LNCaP clone FGC (cell line): Measurements from ENCODE around the gene OXLD1.
"Not testable (repeated sequence)": the region's sequence is repeated elsewhere in the genome, so short reads cannot be mapped to it uniquely, and the experiment has no call there.

Experiments
- DNase-seq: peaks from one replicate; pipeline ENCODE4 v3.0.0-alpha.2; 2011; ENCODE audit warnings: low read depth
- H3K4me3 ChIP-seq: 2 replicates; pipeline ENCODE4 v1.5.1; 2011; ENCODE audit warnings: mild to moderate bottlenecking, low read depth, low read length, control low read depth
- TF ChIP-seq, protein P1 (sequence below): IDR thresholded peaks from 2 replicates; pipeline ENCODE4 v1.5.1; 2012; ENCODE audit warnings: mild to moderate bottlenecking; ENCODE audit not compliant: control insufficient read depth, insufficient read depth; ENCODE audit errors: extremely low read depth

Gene OXLD1

DNA sequence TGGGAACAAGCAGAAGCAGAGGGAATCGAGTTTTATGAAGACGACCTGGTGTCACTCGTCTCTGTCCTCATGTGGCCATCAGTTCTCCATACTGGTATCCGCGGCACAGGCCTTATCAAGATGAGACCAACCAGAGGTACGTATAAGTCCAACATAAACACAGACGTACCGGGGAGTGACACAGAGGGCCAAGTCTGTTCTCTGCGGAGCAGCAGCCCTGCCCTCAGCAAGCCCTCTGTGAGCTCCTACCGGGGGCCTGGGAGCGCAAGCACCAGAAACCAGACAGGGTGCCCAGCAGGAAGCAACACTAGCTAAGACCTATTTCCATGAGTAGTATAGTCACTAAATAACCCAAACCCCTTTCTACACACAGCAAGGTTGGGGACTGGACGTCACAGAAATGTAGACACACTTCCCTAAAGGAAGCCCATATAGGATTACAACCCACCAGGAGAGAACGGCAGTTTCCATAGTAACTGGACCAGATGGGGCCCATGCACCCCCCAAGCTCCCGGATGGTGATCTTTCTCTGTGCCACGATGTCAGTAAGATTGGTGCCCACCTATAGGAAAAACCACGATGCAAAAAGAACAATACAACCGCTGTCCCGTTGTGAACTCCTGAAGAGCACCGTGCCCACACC lies 16.3 kb upstream of the OXLD1 start:
- DNase-seq = no peak

DNA sequence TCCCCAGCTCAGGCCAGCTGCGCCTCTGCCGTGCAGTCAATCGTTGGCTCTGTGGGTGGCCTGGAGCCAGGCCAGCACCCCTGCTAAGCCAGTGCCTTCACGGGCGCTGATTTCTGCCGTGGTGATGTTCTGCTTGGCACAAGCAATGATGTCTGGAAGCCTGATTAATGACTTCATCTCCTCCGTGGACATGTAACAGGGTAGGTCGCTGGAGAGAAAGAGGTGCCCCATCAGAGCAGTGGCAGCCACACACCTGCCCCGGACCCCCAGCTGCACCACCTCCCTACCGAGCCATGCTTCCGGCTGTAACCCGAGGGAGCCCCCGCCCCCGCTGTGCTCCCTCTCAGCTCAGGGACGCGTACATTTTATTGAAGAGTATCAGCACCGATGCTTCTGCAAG lies 15.3 kb upstream of the OXLD1 start:
- TF ChIP-seq, protein P1, sequence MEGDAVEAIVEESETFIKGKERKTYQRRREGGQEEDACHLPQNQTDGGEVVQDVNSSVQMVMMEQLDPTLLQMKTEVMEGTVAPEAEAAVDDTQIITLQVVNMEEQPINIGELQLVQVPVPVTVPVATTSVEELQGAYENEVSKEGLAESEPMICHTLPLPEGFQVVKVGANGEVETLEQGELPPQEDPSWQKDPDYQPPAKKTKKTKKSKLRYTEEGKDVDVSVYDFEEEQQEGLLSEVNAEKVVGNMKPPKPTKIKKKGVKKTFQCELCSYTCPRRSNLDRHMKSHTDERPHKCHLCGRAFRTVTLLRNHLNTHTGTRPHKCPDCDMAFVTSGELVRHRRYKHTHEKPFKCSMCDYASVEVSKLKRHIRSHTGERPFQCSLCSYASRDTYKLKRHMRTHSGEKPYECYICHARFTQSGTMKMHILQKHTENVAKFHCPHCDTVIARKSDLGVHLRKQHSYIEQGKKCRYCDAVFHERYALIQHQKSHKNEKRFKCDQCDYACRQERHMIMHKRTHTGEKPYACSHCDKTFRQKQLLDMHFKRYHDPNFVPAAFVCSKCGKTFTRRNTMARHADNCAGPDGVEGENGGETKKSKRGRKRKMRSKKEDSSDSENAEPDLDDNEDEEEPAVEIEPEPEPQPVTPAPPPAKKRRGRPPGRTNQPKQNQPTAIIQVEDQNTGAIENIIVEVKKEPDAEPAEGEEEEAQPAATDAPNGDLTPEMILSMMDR = no peak
- H3K4me3 ChIP-seq = no peak overlapping the region

More for the DNA sequence above, 16.3 kb upstream of the OXLD1 start:
- TF ChIP-seq, protein P1 = no peak
- peak overlapping the region; percentile 99 for H3K4me3 ChIP-seq

DNA sequence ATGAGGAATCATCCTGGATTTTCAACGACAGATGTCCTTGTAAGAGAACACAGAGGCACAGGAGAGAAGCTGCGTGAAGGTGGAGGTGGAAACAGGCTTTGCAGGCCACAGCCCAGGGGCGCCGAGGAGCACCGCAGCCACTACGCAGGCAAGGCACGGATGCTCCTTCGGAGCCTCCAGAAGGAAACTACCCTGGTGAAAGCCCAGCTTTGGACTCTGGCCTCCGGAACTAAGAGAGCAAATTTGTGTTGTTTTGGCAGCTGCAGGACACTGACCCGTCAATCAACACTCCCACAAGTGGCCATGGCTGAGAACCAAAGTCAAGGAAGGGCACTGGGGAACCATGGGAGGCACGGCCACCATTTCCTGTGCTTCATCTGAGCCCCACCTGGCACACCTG lies 13.7 kb upstream of the OXLD1 start:
- TF ChIP-seq, protein P1 = no peak
- no peak overlapping the region for H3K4me3 ChIP-seq
- no peak for DNase-seq

More for the DNA sequence above, 15.3 kb upstream of the OXLD1 start:
- no peak for DNase-seq

DNA sequence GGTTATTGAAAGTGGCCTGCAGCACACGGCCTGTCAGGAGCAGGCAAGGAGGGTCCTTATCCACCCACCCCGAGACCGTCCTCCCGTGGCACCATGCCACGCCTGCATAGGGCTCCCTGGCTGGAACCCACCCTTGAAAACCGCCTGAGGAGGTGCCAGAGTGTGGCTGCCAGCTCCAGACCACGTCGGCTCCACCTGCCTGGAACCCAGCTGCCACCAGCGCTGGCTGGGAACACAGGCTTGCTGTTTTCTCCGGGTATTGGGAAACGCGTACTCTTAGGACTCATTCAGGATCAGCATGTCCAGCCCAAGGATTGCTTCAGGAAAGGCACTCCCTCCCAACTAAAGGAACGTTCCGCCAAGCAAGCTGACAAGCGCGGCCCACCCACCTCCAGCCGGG lies 10.5 kb upstream of the OXLD1 start:
- DNase-seq = no peak

DNA sequence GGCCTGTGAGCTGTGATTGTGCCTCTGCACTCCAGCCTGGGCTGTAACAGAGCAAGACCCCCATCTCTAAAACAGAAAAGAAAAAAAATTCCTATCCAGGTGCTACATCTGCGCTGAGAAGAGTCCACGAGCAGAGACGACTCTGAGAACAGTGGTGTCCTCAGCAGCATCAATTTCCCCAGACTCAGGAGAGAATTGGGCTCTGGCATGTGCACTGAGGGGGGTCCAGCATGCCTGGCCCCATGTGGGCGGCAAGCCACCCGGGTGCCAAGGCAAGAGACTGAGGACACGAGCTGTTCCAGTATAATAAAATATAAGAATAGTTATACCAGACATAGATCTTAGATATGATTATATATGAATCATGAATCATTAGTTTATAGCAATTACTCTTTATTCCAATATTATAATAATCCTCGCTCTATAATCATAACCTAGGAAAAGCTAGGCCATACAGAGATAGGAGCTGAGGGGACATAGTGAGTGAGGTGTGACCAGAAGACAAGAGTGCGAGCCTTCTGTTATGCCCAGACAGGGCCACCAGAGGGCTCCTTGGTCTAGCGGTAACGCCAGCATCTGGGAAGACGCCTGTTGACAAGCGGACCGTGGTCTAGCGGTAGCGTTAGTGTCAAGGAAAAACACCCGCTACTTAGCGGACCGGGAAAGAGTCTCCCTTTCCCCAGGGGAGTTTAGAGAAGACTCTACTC lies 9.3 kb upstream of the OXLD1 start:
- DNase-seq = not testable (repeated sequence)
- TF ChIP-seq, protein P1 = peak; percentile 45

More for the DNA sequence above, 10.5 kb upstream of the OXLD1 start:
- TF ChIP-seq, protein P1 = no peak
- no peak overlapping the region for H3K4me3 ChIP-seq

DNA sequence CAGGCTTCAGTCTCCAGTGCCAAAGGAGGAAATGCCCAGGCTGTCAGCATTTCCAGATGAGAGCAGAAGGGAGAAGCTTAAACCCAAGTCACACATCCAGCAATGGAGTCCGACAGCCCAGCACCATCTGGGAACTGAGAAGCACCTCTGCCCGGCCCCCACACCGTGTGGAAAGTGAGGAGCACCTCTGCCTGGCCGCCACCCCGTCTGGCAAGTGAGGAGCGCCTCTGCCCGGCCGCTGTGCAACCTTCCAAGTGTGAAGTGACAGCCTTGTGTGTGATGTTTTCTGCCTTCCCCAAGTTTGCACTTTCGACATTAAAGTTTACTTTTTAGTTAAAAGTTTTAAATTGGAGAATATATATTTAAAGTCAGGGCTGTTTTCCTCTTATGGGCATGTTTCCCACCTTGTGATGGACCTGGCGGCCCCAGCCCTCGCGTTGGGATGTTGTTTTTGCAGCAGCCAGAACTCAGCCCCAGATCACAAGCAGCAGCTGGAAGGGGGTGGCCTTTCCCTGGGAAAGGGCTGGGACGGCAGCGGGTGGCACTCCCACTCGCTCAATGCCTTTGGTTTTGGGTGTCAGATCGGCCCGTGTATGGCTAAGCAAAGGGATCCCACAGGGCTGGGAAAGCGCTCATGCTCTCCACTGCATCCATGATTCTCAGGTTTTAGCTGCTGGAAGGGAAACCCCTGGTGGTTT lies 7.3 kb upstream of the OXLD1 start:
- H3K4me3 ChIP-seq = no peak overlapping the region
- TF ChIP-seq, protein P1 = no peak
- no peak for DNase-seq

More for the DNA sequence above, 9.3 kb upstream of the OXLD1 start:
- H3K4me3 ChIP-seq = not testable (repeated sequence)
